Mesenchymal stem cell (in vitro differentiated cells and primary cell): ENCODE results near the gene CNPPD1.

Experiments
- DNase-seq: peaks from one replicate; pipeline ENCODE4 v3.0.0-alpha.2; 2013
- H2AFZ ChIP-seq: one replicate; pipeline ENCODE4 v1.6.1; 2013; ENCODE audit warnings: low read depth, mild to moderate bottlenecking, control low read depth, inconsistent platforms, low read length, moderate library complexity
- H2AK5ac ChIP-seq: 2 replicates; pipeline ENCODE4 v1.6.1; 2013; ENCODE audit warnings: low read length, moderate library complexity, mild to moderate bottlenecking, inconsistent platforms; ENCODE audit not compliant: severe bottlenecking
- H2BK120ac ChIP-seq: one replicate; pipeline ENCODE4 v1.6.1; 2013; ENCODE audit warnings: low read depth, mild to moderate bottlenecking, inconsistent platforms, low read length, moderate library complexity
- H2BK12ac ChIP-seq, 2 experiments: one replicate each; pipeline ENCODE4 v1.6.1; 2013; ENCODE audit warnings: inconsistent platforms in 2 of 2, low read length in 2 of 2, mild to moderate bottlenecking in 2 of 2, moderate library complexity in 2 of 2, control low read depth in 1 of 2
- H2BK15ac ChIP-seq: one replicate; pipeline ENCODE4 v1.6.1; 2013; ENCODE audit warnings: mild to moderate bottlenecking, low read depth, inconsistent platforms; ENCODE audit not compliant: poor library complexity, severe bottlenecking
- H2BK5ac ChIP-seq: 2 replicates; pipeline ENCODE4 v1.6.1; 2013; ENCODE audit warnings: low read depth, mild to moderate bottlenecking, low read length, control low read depth, inconsistent platforms; ENCODE audit not compliant: poor library complexity, severe bottlenecking
- H3K14ac ChIP-seq, 2 experiments: one replicate each; pipeline ENCODE4 v1.6.1; 2013; ENCODE audit warnings: inconsistent platforms in 2 of 2, low read length in 2 of 2, control low read depth in 1 of 2, mild to moderate bottlenecking in 1 of 2, moderate library complexity in 1 of 2
- H3K18ac ChIP-seq, 2 experiments: one replicate each; pipeline ENCODE4 v1.6.1; 2013; ENCODE audit warnings: inconsistent platforms in 2 of 2, low read length in 2 of 2, control low read depth in 1 of 2, low read depth in 1 of 2, mild to moderate bottlenecking in 1 of 2
- H3K23ac ChIP-seq, 2 experiments: one replicate each; pipeline ENCODE4 v1.6.1; 2013; ENCODE audit warnings: inconsistent platforms in 2 of 2, low read length in 2 of 2, mild to moderate bottlenecking in 2 of 2, moderate library complexity in 2 of 2, control low read depth in 1 of 2
- H3K27ac ChIP-seq: 2 replicates; pipeline ENCODE4 v1.5.1; 2013; ENCODE audit warnings: mild to moderate bottlenecking, moderate library complexity, low read length, control low read depth, inconsistent platforms; ENCODE audit not compliant: poor library complexity, severe bottlenecking
- H3K27me3 ChIP-seq, 2 experiments: 2 replicates each; pipeline versions ENCODE4 v1.6.1 to v1.7.0; 2013; ENCODE audit warnings: low read length in 2 of 2, mild to moderate bottlenecking in 2 of 2, moderate library complexity in 2 of 2, control low read depth in 1 of 2, inconsistent platforms in 1 of 2; ENCODE audit not compliant: control insufficient read depth in 1 of 2, insufficient read depth in 1 of 2
- H3K36me3 ChIP-seq, 2 experiments: 2 replicates each; pipeline versions ENCODE4 v1.6.1 to v1.7.0; 2013; ENCODE audit warnings: low read length in 2 of 2, control low read depth in 1 of 2, inconsistent platforms in 1 of 2, low read depth in 1 of 2, mild to moderate bottlenecking in 1 of 2; ENCODE audit not compliant: insufficient read depth in 2 of 2, control insufficient read depth in 1 of 2
- H3K4ac ChIP-seq, 2 experiments: one replicate each; pipeline ENCODE4 v1.6.1; 2013; ENCODE audit warnings: inconsistent platforms in 2 of 2, low read length in 2 of 2, mild to moderate bottlenecking in 2 of 2, moderate library complexity in 2 of 2, control low read depth in 1 of 2, low read depth in 1 of 2
- H3K4me1 ChIP-seq: 2 replicates; pipeline ENCODE4 v1.6.1; 2013; ENCODE audit warnings: low read depth, low read length, control low read depth; ENCODE audit not compliant: control insufficient read depth, insufficient read depth
- H3K4me2 ChIP-seq: 2 replicates; pipeline ENCODE4 v1.6.1; 2013; ENCODE audit warnings: low read length, mild to moderate bottlenecking, inconsistent platforms; ENCODE audit not compliant: poor library complexity, severe bottlenecking
- H3K4me3 ChIP-seq, 2 experiments: 2 replicates each; pipeline versions ENCODE4 v1.5.1 to v1.7.0; 2013; ENCODE audit warnings: low read length in 2 of 2, mild to moderate bottlenecking in 2 of 2, control low read depth in 1 of 2, low read depth in 1 of 2; ENCODE audit not compliant: insufficient read depth in 1 of 2
- H3K79me1 ChIP-seq: replicated peaks from 2 replicates; pipeline ENCODE4 v1.6.1; 2013; ENCODE audit warnings: mild to moderate bottlenecking, control low read depth, low read length, inconsistent platforms; ENCODE audit not compliant: poor library complexity, severe bottlenecking
- H3K9ac ChIP-seq: 2 replicates; pipeline ENCODE4 v1.7.0; 2013; ENCODE audit warnings: mild to moderate bottlenecking, low read length, moderate library complexity
- H3K9me3 ChIP-seq: 2 replicates; pipeline ENCODE4 v1.7.0; 2013; ENCODE audit warnings: mild to moderate bottlenecking, low read length; ENCODE audit not compliant: control insufficient read depth
- H4K8ac ChIP-seq: one replicate; pipeline ENCODE4 v1.6.1; 2013; ENCODE audit warnings: inconsistent platforms, mild to moderate bottlenecking, low read length, moderate library complexity
- H4K91ac ChIP-seq: one replicate; pipeline ENCODE4 v1.6.1; 2013; ENCODE audit warnings: mild to moderate bottlenecking, low read length, inconsistent platforms
- WGBS: methylation state at CpG from one replicate; pipeline ENCODE4 v1.1.7; 2013; ENCODE audit warnings: mixed read lengths; 5-methylcytosine and 5-hydroxymethylcytosine counted together

Gene CNPPD1

GRCh38 chr2:219198974-219199373, 22.2 kb upstream of the CNPPD1 start:
- peaks cover 11 to 21% of the 10 kb centered on the region in 2 experiments for H3K27me3 ChIP-seq
- H3K18ac ChIP-seq: no peak overlapping the region
- H3K4me3 ChIP-seq: no peak overlapping the region
- no peak overlapping the region for H2BK12ac ChIP-seq
- no peak overlapping the region for H3K23ac ChIP-seq
- H2BK5ac ChIP-seq: no peak overlapping the region
- no peak overlapping the region for H2AFZ ChIP-seq
- no peak overlapping the region for H2BK15ac ChIP-seq
- no peak overlapping the region for H4K91ac ChIP-seq
- no peaks in the 10 kb centered on the region for H3K79me1 ChIP-seq
- no peak overlapping the region for H3K27ac ChIP-seq
- H2AK5ac ChIP-seq: no peak overlapping the region
- H2BK120ac ChIP-seq: no peak overlapping the region
- no peak for DNase-seq
- no peaks in the 10 kb centered on the region for H3K9me3 ChIP-seq
- H3K36me3 ChIP-seq: no peaks in the 10 kb centered on the region
- no peak overlapping the region for H3K14ac ChIP-seq
- H3K9ac ChIP-seq: no peak overlapping the region
- H3K4me1 ChIP-seq: no peaks in the 10 kb centered on the region
- H3K4ac ChIP-seq: no peak overlapping the region
- no peak overlapping the region for H3K4me2 ChIP-seq
- H4K8ac ChIP-seq: no peak overlapping the region
- 78% methylated on average over 5 of the region's 5 CpGs for WGBS

- no peaks in the 10 kb centered on the region for H3K36me3 ChIP-seq
- 95% methylated on average over 1 of the region's 1 CpG for WGBS
- H3K27ac ChIP-seq: no peak overlapping the region
- no peak overlapping the region for H4K91ac ChIP-seq
- H3K4ac ChIP-seq: no peak overlapping the region
- no peaks in the 10 kb centered on the region for H3K79me1 ChIP-seq
- no peak overlapping the region for H3K4me3 ChIP-seq
- no peak overlapping the region for H2AFZ ChIP-seq
- no peak for DNase-seq
- H2BK12ac ChIP-seq: no peak overlapping the region
- no peaks in the 10 kb centered on the region for H3K9me3 ChIP-seq
- no peak overlapping the region for H2BK120ac ChIP-seq
- H2BK15ac ChIP-seq: no peak overlapping the region
- H3K14ac ChIP-seq: no peak overlapping the region
- no peak overlapping the region for H3K23ac ChIP-seq
- H2AK5ac ChIP-seq: no peak overlapping the region
- no peak overlapping the region for H3K4me2 ChIP-seq
- H4K8ac ChIP-seq: no peak overlapping the region
- H3K27me3 ChIP-seq: peaks cover 11 to 21% of the 10 kb centered on the region in 2 experiments
- no peaks in the 10 kb centered on the region for H3K4me1 ChIP-seq
- H2BK5ac ChIP-seq: no peak overlapping the region
- H3K9ac ChIP-seq: no peak overlapping the region
- H3K18ac ChIP-seq: no peak overlapping the region
Measured at GRCh38 chr2:219197388-219197787, 20.7 kb upstream of the CNPPD1 start.

DNA sequence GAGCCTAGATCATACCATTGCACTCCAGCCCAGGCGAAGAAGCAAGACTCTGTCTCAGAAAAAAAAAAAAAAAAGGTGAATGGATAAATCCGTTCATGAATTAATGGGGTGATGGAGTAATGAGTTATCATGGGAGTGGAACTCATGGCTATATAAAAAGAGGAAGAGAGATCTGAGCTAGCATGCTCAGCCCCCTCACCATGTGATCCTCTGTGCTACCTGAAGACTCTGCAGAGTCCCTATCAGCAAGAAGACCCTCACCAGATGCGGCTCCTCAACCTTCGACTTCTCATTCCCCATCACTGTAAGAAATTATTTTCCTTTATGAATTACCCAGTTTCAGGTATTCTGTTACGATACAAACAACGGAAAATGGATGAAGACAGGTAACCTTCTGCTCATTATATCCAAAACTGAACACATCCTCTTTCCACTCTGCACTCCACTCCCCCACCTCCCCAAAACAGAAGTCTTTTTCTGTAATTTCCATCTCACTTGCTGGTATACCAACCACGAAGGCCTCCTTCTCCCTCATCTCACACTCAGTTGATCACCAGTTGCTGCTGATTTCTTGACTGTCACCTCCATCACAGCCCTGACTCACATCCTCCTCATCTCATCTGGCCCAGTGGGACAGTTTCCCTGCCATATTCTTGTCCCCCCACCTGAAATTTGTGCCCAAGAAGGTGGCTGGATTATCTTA, 10.2 kb upstream of the CNPPD1 start:
- Histone ChIP-seq H3K4me1 (peaks cover 2% of the 10 kb centered on the region), H2AFZ (no peak overlapping the region), H3K27me3 (no peaks in the 10 kb centered on the region), H2BK120ac (no peak overlapping the region), H4K8ac (no peak overlapping the region), H2BK15ac (no peak overlapping the region), H3K4me3 (no peak overlapping the region), H2BK12ac (no peak overlapping the region), H4K91ac (no peak overlapping the region), H3K9ac (no peak overlapping the region), H3K27ac (no peak overlapping the region), H3K36me3 (peaks cover 20 to 45% of the 10 kb centered on the region in 2 experiments), H3K14ac (no peak overlapping the region), H2BK5ac (no peak overlapping the region), H3K23ac (no peak overlapping the region), H3K18ac (no peak overlapping the region), H3K4me2 (no peak overlapping the region), H3K79me1 (peaks cover 14% of the 10 kb centered on the region), H3K9me3 (no peaks in the 10 kb centered on the region), H3K4ac (no peak overlapping the region), H2AK5ac (no peak overlapping the region)
- WGBS: 96% methylated on average over 7 of the region's 7 CpGs
- no peak for DNase-seq

GRCh38 chr2:219184121-219184520, 7.4 kb upstream of the CNPPD1 start:
- Histone ChIP-seq H3K79me1 (peaks cover 34% of the 10 kb centered on the region), H3K4me2 (no peak overlapping the region), H2BK120ac (no peak overlapping the region), H2BK15ac (no peak overlapping the region), H3K9ac (no peak overlapping the region), H2AK5ac (no peak overlapping the region), H3K27me3 (no peaks in the 10 kb centered on the region), H3K36me3 (peaks cover 44 to 72% of the 10 kb centered on the region in 2 experiments), H3K4me1 (peaks cover 6% of the 10 kb centered on the region), H3K9me3 (no peaks in the 10 kb centered on the region), H2AFZ (no peak overlapping the region), H4K8ac (no peak overlapping the region), H3K23ac (no peak overlapping the region), H3K27ac (no peak overlapping the region), H4K91ac (no peak overlapping the region), H3K4ac (no peak overlapping the region), H3K4me3 (no peak overlapping the region), H3K18ac (no peak overlapping the region), H2BK12ac (no peak overlapping the region), H2BK5ac (no peak overlapping the region), H3K14ac (no peak overlapping the region)
- 95% methylated on average over 2 of the region's 2 CpGs for WGBS
- no peak for DNase-seq
